ENCODE results near the gene C15orf39. TPM values are rescaled to one million over a fixed set of nuclear protein-coding genes. Genes with fewer than 3 reads are reported as not detected.

The C15orf39 gene
- total and polyA plus RNA-seq, 9 of the 15 experiments (the other 6 are each of a cell fraction or from before 2014, with no cell fraction given): 0.31 to 29.8 (median 4.4) TPM

DNA sequence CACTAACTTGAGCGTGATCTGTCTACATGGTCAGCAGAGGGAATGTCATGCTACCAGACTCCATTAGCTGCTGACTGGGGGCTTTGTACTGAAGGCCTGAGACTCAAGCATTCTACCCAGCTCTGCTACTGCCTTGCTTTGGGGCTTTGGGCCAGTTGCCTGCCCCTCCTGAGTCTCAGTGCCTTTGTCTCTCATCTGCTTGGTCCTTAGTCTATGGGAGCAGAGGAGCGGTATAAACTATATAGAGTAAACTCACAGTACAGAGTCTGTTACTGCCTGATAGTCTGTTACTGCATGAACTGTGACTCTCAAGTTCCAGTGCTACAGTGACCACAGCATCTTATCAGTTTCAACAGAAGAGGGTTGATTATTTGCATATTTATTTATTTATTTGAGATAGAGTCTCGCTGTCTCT is 38.5 kb upstream of the C15orf39 start (continued):
- TF ChIP-seq TEAD4 (IDR thresholded peaks at IDR 0.05; ENCODE audit: low read length) (peak; percentile 97), TEAD4 (CRISPR knock-in tag; IDR thresholded peaks at IDR 0.05; ENCODE audit: borderline replicate concordance) (no peak), NFE2 (IDR thresholded peaks at IDR 0.05; ENCODE audit: low read depth) (peak; percentile 71), NCOR1 (IDR thresholded peaks at IDR 0.05) (peak; percentile 94), NFATC3 (IDR thresholded peaks at IDR 0.05) (0 out of 2 replicates have a peak, but pooled peaks have one; percentile 69), COPS2 (conservative IDR thresholded peaks at IDR 0.05) (no peak), SP1 (CRISPR knock-in tag; IDR thresholded peaks at IDR 0.05) (peak; percentile 21; the same call in 1 of the 2 replicates), RUNX1 (IDR thresholded peaks at IDR 0.05; ENCODE audit: low read depth) (peak; percentile 57; the same call in 1 of the 2 replicates), FOXM1 (IDR thresholded peaks at IDR 0.05; ENCODE audit: low read depth) (peak; percentile 90), FOXM1 (CRISPR knock-in tag; IDR thresholded peaks at IDR 0.05; ENCODE audit: low read depth) (no peak), KLF1 (tag; IDR thresholded peaks at IDR 0.05) (no peak), LEF1 (IDR thresholded peaks at IDR 0.05) (peak; percentile 90), CREM (IDR thresholded peaks at IDR 0.05; ENCODE audit: low read depth) (peak; percentile 74), ZNF644 (tag; IDR thresholded peaks at IDR 0.05; ENCODE audit: low read depth) (peak; percentile 60), SMARCE1 (IDR thresholded peaks at IDR 0.05) (peak; percentile 96), DPF2 (IDR thresholded peaks at IDR 0.05) (peak; percentile 97), STAG1 (CRISPR knock-in tag; IDR thresholded peaks at IDR 0.05; ENCODE audit: borderline replicate concordance) (no peak), NFRKB (IDR thresholded peaks at IDR 0.05; ENCODE audit: low read depth) (no peak), CBX3 (IDR thresholded peaks at IDR 0.05; ENCODE audit: borderline replicate concordance in 1 of 2, low read length in 2 of 2) (0 out of 3 replicates have a peak, but pooled peaks of 1 of the 2 experiments have one; percentile 44), ZNF551 (CRISPR knock-in tag; IDR thresholded peaks at IDR 0.05) (no peak), CBX5 (IDR thresholded peaks at IDR 0.05; ENCODE audit: borderline replicate concordance, low read depth) (no peak)
- TF ChIP-seq, protein P1, sequence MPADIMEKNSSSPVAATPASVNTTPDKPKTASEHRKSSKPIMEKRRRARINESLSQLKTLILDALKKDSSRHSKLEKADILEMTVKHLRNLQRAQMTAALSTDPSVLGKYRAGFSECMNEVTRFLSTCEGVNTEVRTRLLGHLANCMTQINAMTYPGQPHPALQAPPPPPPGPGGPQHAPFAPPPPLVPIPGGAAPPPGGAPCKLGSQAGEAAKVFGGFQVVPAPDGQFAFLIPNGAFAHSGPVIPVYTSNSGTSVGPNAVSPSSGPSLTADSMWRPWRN (IDR thresholded peaks at IDR 0.05; ENCODE audit: low read depth): peak; percentile 58; the same call in 1 of the 2 replicates
- TF ChIP-seq, protein P2, sequence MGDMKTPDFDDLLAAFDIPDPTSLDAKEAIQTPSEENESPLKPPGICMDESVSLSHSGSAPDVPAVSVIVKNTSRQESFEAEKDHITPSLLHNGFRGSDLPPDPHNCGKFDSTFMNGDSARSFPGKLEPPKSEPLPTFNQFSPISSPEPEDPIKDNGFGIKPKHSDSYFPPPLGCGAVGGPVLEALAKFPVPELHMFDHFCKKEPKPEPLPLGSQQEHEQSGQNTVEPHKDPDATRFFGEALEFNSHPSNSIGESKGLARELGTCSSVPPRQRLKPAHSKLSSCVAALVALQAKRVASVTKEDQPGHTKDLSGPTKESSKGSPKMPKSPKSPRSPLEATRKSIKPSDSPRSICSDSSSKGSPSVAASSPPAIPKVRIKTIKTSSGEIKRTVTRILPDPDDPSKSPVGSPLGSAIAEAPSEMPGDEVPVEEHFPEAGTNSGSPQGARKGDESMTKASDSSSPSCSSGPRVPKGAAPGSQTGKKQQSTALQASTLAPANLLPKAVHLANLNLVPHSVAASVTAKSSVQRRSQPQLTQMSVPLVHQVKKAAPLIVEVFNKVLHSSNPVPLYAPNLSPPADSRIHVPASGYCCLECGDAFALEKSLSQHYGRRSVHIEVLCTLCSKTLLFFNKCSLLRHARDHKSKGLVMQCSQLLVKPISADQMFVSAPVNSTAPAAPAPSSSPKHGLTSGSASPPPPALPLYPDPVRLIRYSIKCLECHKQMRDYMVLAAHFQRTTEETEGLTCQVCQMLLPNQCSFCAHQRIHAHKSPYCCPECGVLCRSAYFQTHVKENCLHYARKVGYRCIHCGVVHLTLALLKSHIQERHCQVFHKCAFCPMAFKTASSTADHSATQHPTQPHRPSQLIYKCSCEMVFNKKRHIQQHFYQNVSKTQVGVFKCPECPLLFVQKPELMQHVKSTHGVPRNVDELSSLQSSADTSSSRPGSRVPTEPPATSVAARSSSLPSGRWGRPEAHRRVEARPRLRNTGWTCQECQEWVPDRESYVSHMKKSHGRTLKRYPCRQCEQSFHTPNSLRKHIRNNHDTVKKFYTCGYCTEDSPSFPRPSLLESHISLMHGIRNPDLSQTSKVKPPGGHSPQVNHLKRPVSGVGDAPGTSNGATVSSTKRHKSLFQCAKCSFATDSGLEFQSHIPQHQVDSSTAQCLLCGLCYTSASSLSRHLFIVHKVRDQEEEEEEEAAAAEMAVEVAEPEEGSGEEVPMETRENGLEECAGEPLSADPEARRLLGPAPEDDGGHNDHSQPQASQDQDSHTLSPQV (IDR thresholded peaks at IDR 0.05): peak; percentile 22; the same call in 1 of the 2 replicates
- TF ChIP-seq, protein P3, sequence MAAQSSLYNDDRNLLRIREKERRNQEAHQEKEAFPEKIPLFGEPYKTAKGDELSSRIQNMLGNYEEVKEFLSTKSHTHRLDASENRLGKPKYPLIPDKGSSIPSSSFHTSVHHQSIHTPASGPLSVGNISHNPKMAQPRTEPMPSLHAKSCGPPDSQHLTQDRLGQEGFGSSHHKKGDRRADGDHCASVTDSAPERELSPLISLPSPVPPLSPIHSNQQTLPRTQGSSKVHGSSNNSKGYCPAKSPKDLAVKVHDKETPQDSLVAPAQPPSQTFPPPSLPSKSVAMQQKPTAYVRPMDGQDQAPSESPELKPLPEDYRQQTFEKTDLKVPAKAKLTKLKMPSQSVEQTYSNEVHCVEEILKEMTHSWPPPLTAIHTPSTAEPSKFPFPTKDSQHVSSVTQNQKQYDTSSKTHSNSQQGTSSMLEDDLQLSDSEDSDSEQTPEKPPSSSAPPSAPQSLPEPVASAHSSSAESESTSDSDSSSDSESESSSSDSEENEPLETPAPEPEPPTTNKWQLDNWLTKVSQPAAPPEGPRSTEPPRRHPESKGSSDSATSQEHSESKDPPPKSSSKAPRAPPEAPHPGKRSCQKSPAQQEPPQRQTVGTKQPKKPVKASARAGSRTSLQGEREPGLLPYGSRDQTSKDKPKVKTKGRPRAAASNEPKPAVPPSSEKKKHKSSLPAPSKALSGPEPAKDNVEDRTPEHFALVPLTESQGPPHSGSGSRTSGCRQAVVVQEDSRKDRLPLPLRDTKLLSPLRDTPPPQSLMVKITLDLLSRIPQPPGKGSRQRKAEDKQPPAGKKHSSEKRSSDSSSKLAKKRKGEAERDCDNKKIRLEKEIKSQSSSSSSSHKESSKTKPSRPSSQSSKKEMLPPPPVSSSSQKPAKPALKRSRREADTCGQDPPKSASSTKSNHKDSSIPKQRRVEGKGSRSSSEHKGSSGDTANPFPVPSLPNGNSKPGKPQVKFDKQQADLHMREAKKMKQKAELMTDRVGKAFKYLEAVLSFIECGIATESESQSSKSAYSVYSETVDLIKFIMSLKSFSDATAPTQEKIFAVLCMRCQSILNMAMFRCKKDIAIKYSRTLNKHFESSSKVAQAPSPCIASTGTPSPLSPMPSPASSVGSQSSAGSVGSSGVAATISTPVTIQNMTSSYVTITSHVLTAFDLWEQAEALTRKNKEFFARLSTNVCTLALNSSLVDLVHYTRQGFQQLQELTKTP (IDR thresholded peaks at IDR 0.05; ENCODE audit: low read depth in 1 of 2, partially characterized antibody in 2 of 2): peak in 1 of 2 experiments; percentile 66
